ENCODE measurements around the gene RAB40C. TPM values are rescaled to one million over a fixed set of nuclear protein-coding genes. Genes with fewer than 3 reads are reported as not detected.
"Not testable (repeated sequence)": the region's sequence is repeated elsewhere in the genome, so short reads cannot be mapped to it uniquely, and the experiment has no call there.

RAB40C gene
- total and polyA plus RNA-seq, 5 experiments from 2014 or later: 5.8 to 19.9 (median 14.6) TPM

GRCh38 chr16:596736-597060, 6.8 kb downstream of the RAB40C start:
- H3K9me3 Mint-ChIP-seq: no peaks in the 10 kb centered on the region
- no peak overlapping the region for H3K4me3 Mint-ChIP-seq
- H3K4me1 Mint-ChIP-seq: peaks cover 10 to 39% (median 31%) of the 10 kb centered on the region in 4 donors
- H3K36me3 Mint-ChIP-seq: peaks cover 0 to 13% (median 0%) of the 10 kb centered on the region in 3 donors
- H3K27ac Mint-ChIP-seq: peak overlapping the region in 4 of 10 donors; percentile 21 to 79 (median 63)
- ATAC-seq (no peak), DNase-seq (no peak)
- H3K27me3 Mint-ChIP-seq: no peaks in the 10 kb centered on the region
- POLR2A ChIA-PET: interaction anchor here (0.7 kb wide), 1 partner anchor 9 kb away, joined by 5 read pairs; no protein-coding TSS in a partner anchor

GRCh38 chr16:597655-598054, 7.8 kb downstream of the RAB40C start:
- Mint-ChIP-seq H3K4me1 (peaks cover 8 to 34% (median 24%) of the 10 kb centered on the region in 4 donors), H3K36me3 (peaks cover 0 to 13% (median 0%) of the 10 kb centered on the region in 3 donors)
- H3K27ac Mint-ChIP-seq, H3K4me3 Mint-ChIP-seq, DNase-seq, ATAC-seq, H3K27me3 Mint-ChIP-seq, H3K9me3 Mint-ChIP-seq, POLR2A ChIA-PET: not testable (repeated sequence)

GRCh38 chr16:598823-599739, 9.2 kb downstream of the RAB40C start:
- ATAC-seq (no peak), DNase-seq (no peak)
- Mint-ChIP-seq H3K9me3 (no peaks in the 10 kb centered on the region), H3K36me3 (peaks cover 0 to 15% (median 0%) of the 10 kb centered on the region in 3 donors), H3K4me3 (no peak overlapping the region), H3K27ac (no peak overlapping the region), H3K27me3 (no peaks in the 10 kb centered on the region), H3K4me1 (peaks cover 8 to 35% (median 26%) of the 10 kb centered on the region in 4 donors)
- POLR2A ChIA-PET: interaction anchor here (0.7 to 1.4 kb wide), 2 partner anchors 15 to 445 kb away, joined by 3 read pairs; no protein-coding TSS in a partner anchor

GRCh38 chr16:600781-601180, 10.9 kb downstream of the RAB40C start:
- Mint-ChIP-seq H3K4me3 (no peak overlapping the region), H3K36me3 (peaks cover 0 to 13% (median 0%) of the 10 kb centered on the region in 3 donors), H3K9me3 (peaks cover 0 to 2% (median 0%) of the 10 kb centered on the region in 9 donors), H3K4me1 (peaks cover 7 to 29% (median 23%) of the 10 kb centered on the region in 4 donors), H3K27ac (peak overlapping the region in 1 of 10 donors; percentile 71), H3K27me3 (no peaks in the 10 kb centered on the region)
- ATAC-seq (no peak), DNase-seq (no peak)
- POLR2A ChIA-PET: interaction anchor here (0.8 kb wide), 1 partner anchor 12 kb away, joined by 3 read pairs; no protein-coding TSS in a partner anchor

GRCh38 chr16:603933-604332, 14.1 kb downstream of the RAB40C start:
- Mint-ChIP-seq H3K9me3 (peaks cover 0 to 2% (median 0%) of the 10 kb centered on the region in 9 donors), H3K4me3 (no peak overlapping the region), H3K27me3 (no peaks in the 10 kb centered on the region), H3K4me1 (peaks cover 8 to 18% (median 17%) of the 10 kb centered on the region in 4 donors), H3K27ac (peak overlapping the region in 3 of 10 donors; percentile 4 to 73 (median 50)), H3K36me3 (peaks cover 0 to 6% (median 0%) of the 10 kb centered on the region in 3 donors)
- POLR2A ChIA-PET: no interaction called here
- no peak for ATAC-seq
- DNase-seq: no peak

GRCh38 chr16:606656-607307, 16.9 kb downstream of the RAB40C start:
- DNase-seq (no peak), ATAC-seq (no peak)
- Mint-ChIP-seq H3K36me3 (peaks cover 0 to 2% (median 0%) of the 10 kb centered on the region in 3 donors), H3K27me3 (no peaks in the 10 kb centered on the region), H3K27ac (no peak overlapping the region), H3K4me3 (no peak overlapping the region), H3K4me1 (peaks cover 12 to 37% (median 20%) of the 10 kb centered on the region in 4 donors), H3K9me3 (peaks cover 0 to 2% (median 0%) of the 10 kb centered on the region in 9 donors)
- POLR2A ChIA-PET: no interaction called here

GRCh38 chr16:608019-608418, 18.2 kb downstream of the RAB40C start:
- Mint-ChIP-seq H3K4me1 (peaks cover 11 to 31% (median 16%) of the 10 kb centered on the region in 4 donors), H3K27ac (peak overlapping the region in 1 of 10 donors; percentile 31), H3K9me3 (peaks cover 0 to 2% (median 0%) of the 10 kb centered on the region in 9 donors), H3K27me3 (no peaks in the 10 kb centered on the region), H3K36me3 (peaks cover 0 to 2% (median 0%) of the 10 kb centered on the region in 3 donors), H3K4me3 (no peak overlapping the region)
- POLR2A ChIA-PET: no interaction called here
- DNase-seq (no peak), ATAC-seq (no peak)

GRCh38 chr16:609316-609715, 19.4 kb downstream of the RAB40C start:
- Mint-ChIP-seq H3K27ac (peak overlapping the region in 2 of 10 donors; percentile 22 to 87), H3K27me3 (no peaks in the 10 kb centered on the region), H3K4me1 (peaks cover 4 to 21% (median 10%) of the 10 kb centered on the region in 4 donors), H3K36me3 (peaks cover 0 to 2% (median 0%) of the 10 kb centered on the region in 3 donors), H3K9me3 (peaks cover 0 to 2% (median 0%) of the 10 kb centered on the region in 9 donors), H3K4me3 (no peak overlapping the region)
- ATAC-seq (no peak), DNase-seq (no peak)
- POLR2A ChIA-PET: no interaction called here

GRCh38 chr16:609984-610383, 20.1 kb downstream of the RAB40C start:
- no peak overlapping the region for H3K27ac Mint-ChIP-seq
- no peaks in the 10 kb centered on the region for H3K27me3 Mint-ChIP-seq
- POLR2A ChIA-PET: no interaction called here
- H3K9me3 Mint-ChIP-seq: peaks cover 0 to 2% (median 0%) of the 10 kb centered on the region in 9 donors
- peaks cover 4 to 21% (median 10%) of the 10 kb centered on the region in 4 donors for H3K4me1 Mint-ChIP-seq
- ATAC-seq: no peak
- peaks cover 0 to 2% (median 0%) of the 10 kb centered on the region in 3 donors for H3K36me3 Mint-ChIP-seq
- DNase-seq: no peak
- no peak overlapping the region for H3K4me3 Mint-ChIP-seq

- H3K36me3 Mint-ChIP-seq: peaks cover 0 to 2% (median 0%) of the 10 kb centered on the region in 3 donors
- peaks cover 4 to 21% (median 10%) of the 10 kb centered on the region in 4 donors for H3K4me1 Mint-ChIP-seq
- ATAC-seq (peak; percentile 66 to 73), DNase-seq (peak; percentile 32 to 74 (median 56))
- no peaks in the 10 kb centered on the region for H3K27me3 Mint-ChIP-seq
- POLR2A ChIA-PET: no interaction called here
- peak overlapping the region in 3 of 10 donors; percentile 44 to 80 (median 46) for H3K27ac Mint-ChIP-seq
- H3K9me3 Mint-ChIP-seq: no peaks in the 10 kb centered on the region
- H3K4me3 Mint-ChIP-seq: no peak overlapping the region
These were observed 20.9 kb downstream of the RAB40C start for GRCh38 chr16:610513-611381.

GRCh38 chr16:615122-615521, 25.3 kb downstream of the RAB40C start:
- H3K27ac Mint-ChIP-seq: peak overlapping the region in 1 of 10 donors; percentile 15
- ATAC-seq (no peak), DNase-seq (no peak)
- POLR2A ChIA-PET: no interaction called here
- no peaks in the 10 kb centered on the region for H3K27me3 Mint-ChIP-seq
- peaks cover 0 to 2% (median 0%) of the 10 kb centered on the region in 3 donors for H3K36me3 Mint-ChIP-seq
- H3K9me3 Mint-ChIP-seq: no peaks in the 10 kb centered on the region
- no peak overlapping the region for H3K4me3 Mint-ChIP-seq
- H3K4me1 Mint-ChIP-seq: peaks cover 4 to 7% (median 5%) of the 10 kb centered on the region in 4 donors
